NT2/D1 (cell line): ENCODE data around the gene FOSB.
A peak's percentile ranks its signal among the peaks of the same experiment; 100 is the strongest.
"Not testable (repeated sequence)": the region's sequence is repeated elsewhere in the genome, so short reads cannot be mapped to it uniquely, and the experiment has no call there.

ENCODE experiments used
- DNase-seq: peaks from one replicate; pipeline ENCODE4 v3.0.0-alpha.2; 2011; ENCODE audit warnings: low read depth, low spot score
- H3K27me3 ChIP-seq: 2 replicates; pipeline ENCODE4 v1.6.0; 2011; ENCODE audit warnings: mild to moderate bottlenecking; ENCODE audit not compliant: insufficient read length, insufficient read depth
- H3K36me3 ChIP-seq: 2 replicates; pipeline ENCODE4 v1.6.1; 2011; ENCODE audit warnings: mild to moderate bottlenecking, low read length, mixed read lengths; ENCODE audit not compliant: insufficient read depth, insufficient read length
- H3K4me1 ChIP-seq: 2 replicates; pipeline ENCODE4 v1.5.1; 2011; ENCODE audit not compliant: insufficient read depth, insufficient read length
- H3K4me3 ChIP-seq: 2 replicates; pipeline ENCODE4 v1.5.1; 2011; ENCODE audit warnings: low read depth; ENCODE audit not compliant: insufficient read length
- H3K9ac ChIP-seq: 2 replicates; pipeline ENCODE4 v1.6.0; 2011; ENCODE audit warnings: low read depth; ENCODE audit not compliant: insufficient read length
- H3K9me3 ChIP-seq: 2 replicates; pipeline ENCODE4 v1.5.1; 2011; ENCODE audit warnings: mild to moderate bottlenecking, low read length; ENCODE audit not compliant: insufficient read depth
- SUZ12 ChIP-seq: IDR thresholded peaks from 2 replicates; pipeline ENCODE4 v1.6.1; 2011; ENCODE audit not compliant: insufficient read length, insufficient read depth; ENCODE audit errors: extremely low read depth
- YY1 ChIP-seq: IDR thresholded peaks from 2 replicates; pipeline ENCODE4 v1.6.1; 2011; ENCODE audit not compliant: insufficient read length, insufficient read depth
- ZNF274 ChIP-seq: IDR thresholded peaks from 2 replicates; pipeline ENCODE4 v1.6.1; 2011; ENCODE audit warnings: mild to moderate bottlenecking, low read depth, low read length

Gene FOSB

DNA sequence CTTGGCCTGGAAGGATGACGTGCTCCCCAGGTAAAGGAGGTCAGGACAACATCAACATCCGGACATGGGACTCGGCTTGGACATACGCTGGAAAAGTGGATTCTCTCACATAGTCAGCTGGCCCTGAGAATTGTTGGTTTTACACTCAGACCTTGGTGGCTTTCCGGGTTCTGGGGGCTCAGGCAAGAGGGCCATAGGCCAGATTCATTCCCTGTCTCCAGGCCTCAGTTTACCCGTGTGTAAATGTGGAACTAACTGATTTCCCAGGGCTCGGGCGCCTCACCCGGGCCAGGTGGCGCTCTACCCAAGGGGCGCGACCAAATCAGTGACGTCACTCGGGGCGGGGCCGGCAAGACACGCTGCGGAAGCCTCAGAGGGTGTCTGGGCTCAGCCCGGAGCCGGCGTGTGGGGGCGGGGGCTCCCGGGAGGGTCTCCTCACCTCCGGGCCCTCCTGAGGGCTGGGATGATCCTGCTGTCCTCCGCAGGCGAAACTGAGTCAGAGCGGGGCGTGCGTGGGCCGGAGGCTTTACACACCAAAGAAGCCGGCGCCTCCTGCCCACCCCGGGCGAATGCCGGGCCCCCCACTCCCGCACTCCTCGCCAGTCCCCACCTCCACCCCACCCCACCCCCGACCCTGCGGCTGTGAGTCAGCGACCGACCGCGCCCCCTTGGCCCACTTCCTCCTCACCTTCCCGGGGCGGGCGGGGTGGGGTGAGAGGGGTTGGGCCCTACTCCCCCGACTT, 38.6 kb downstream of the FOSB start:
- Histone ChIP-seq H3K27me3 (no peaks in the 10 kb centered on the region), H3K36me3 (peaks cover 12% of the 10 kb centered on the region), H3K4me1 (peaks cover 5% of the 10 kb centered on the region), H3K9ac (peak overlapping the region; percentile 83), H3K9me3 (no peaks in the 10 kb centered on the region), H3K4me3 (peak overlapping the region; percentile 86)
- peak; percentile 84 for DNase-seq
- TF ChIP-seq SUZ12 (no peak), YY1 (no peak), ZNF274 (no peak)

DNA sequence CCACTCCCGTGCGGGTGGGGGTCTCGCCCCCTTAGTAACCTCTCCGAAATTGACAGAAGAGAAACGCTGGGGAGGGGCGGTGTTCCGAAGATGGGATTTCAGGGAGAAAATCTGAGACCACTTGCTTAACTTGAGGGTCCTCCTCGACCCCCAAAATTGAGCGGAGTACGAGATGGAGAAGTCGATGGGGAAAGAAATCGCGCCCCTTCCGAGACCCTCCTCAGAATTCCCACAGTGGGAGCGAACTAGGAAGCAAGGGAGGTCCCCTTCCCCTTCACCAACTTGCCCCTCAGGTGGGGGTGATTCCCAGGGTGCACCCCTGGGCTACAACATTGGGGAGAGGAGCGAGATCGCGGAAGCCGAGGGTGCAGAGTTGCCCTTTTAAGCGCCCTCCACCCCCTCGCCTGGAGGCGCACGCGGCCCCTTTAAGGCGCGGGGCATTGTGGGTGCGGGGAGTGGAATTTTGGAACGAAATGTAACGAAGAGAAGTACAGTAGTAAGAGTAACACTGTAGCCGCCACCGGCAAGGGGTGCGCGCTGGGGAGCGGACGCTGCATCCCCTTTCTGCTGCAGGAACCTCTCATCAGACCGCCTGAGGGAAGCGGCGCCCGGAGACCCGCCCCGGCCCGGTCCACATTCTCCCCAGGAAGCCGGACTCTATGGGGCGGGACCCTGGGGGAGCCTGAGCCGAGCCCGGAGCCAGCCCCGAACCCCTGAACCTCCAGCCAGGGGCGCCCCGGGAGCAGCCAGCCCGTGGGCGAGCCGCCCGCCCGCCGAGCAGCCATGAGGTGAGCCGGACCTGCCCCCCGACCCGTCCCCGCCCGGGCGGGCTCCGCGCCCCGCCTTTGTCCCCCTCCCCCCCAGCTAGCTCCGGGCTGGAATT, 39.4 kb downstream of the FOSB start, which contains the start of gene VASP:
Gene VASP (plus strand): TSS at position 491 of the 883 bp plus-strand sequence. CDS start 293 bp downstream, at position 784.
- H3K4me1 ChIP-seq, result peaks cover 5% of the 10 kb centered on the region
- H3K4me3 ChIP-seq, result peak within 1 kb of the TSS; percentile 86
- H3K9me3 ChIP-seq, result no peaks in the 10 kb centered on the region
- peaks cover 18% of the 10 kb centered on the region for H3K36me3 ChIP-seq
- no peak for TF ChIP-seq ZNF274
- no peak for TF ChIP-seq YY1
- TF ChIP-seq SUZ12, result no peak
- no peaks in the 10 kb centered on the region for H3K27me3 ChIP-seq
- H3K9ac ChIP-seq, result peak within 1 kb of the TSS; percentile 90
- peak; percentile 65 for DNase-seq

DNA sequence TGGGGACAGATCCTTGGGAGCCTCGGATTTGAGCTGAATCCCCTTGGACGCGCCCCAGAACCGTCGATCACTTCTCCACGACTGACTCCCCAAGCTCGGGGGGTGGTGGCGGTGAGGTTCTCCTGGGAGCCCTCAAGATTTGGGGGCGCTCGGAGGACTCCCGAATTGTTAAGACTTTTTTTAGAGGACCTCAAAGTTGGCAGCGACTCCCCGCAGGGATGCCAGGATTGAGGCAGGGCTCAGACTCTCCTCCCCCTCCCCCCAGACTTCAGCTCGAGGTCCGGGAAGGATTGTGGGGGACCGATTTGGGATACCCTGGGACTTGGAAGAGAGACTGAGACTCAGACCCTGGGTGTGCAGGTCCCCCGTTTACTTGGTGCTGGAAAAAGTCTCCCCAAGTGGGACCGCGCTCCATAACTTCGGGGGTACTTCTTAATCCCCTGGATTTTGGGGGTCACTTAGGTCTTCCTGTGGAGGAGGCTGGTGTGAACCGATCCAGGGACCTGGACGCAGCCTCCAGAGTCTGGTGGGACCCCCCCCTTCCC, 40.1 kb downstream of the FOSB start:
- Histone ChIP-seq H3K27me3 (no peaks in the 10 kb centered on the region), H3K4me3 (peak overlapping the region; percentile 86), H3K9ac (peak overlapping the region; percentile 90), H3K4me1 (peaks cover 5% of the 10 kb centered on the region), H3K36me3 (peaks cover 20% of the 10 kb centered on the region), H3K9me3 (no peaks in the 10 kb centered on the region)
- TF ChIP-seq ZNF274 (no peak), YY1 (no peak), SUZ12 (no peak)
- DNase-seq, result no peak

DNA sequence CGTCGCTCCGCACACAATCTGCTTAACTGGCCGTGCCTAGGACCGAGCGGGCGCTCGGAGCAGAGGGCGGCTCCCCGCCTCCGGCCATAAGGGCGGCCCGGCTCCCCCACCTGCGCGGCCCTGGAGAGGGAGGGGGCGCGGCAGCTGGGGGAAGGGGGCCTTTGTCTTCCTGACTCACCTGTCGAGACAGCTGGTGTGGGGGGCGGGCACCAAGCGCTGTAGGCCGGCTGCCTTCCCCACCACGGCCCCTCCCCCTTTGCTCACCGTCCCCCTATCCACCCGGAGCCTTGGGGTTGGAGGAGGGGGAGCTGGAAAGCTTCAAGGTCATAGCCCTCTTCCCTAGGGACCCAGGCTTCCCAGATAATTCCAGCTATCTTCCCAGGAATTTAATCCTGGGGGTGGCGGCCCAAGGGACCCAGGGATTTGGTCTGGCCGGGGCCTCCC, 40.6 kb downstream of the FOSB start:
- peak overlapping the region; percentile 90 for H3K9ac ChIP-seq
- H3K4me1 ChIP-seq, result peaks cover 5% of the 10 kb centered on the region
- H3K36me3 ChIP-seq, result peaks cover 22% of the 10 kb centered on the region
- H3K4me3 ChIP-seq, result peak overlapping the region; percentile 86
- no peaks in the 10 kb centered on the region for H3K9me3 ChIP-seq
- DNase-seq, result no peak
- TF ChIP-seq YY1 (no peak), ZNF274 (no peak), SUZ12 (no peak)
- no peaks in the 10 kb centered on the region for H3K27me3 ChIP-seq

DNA sequence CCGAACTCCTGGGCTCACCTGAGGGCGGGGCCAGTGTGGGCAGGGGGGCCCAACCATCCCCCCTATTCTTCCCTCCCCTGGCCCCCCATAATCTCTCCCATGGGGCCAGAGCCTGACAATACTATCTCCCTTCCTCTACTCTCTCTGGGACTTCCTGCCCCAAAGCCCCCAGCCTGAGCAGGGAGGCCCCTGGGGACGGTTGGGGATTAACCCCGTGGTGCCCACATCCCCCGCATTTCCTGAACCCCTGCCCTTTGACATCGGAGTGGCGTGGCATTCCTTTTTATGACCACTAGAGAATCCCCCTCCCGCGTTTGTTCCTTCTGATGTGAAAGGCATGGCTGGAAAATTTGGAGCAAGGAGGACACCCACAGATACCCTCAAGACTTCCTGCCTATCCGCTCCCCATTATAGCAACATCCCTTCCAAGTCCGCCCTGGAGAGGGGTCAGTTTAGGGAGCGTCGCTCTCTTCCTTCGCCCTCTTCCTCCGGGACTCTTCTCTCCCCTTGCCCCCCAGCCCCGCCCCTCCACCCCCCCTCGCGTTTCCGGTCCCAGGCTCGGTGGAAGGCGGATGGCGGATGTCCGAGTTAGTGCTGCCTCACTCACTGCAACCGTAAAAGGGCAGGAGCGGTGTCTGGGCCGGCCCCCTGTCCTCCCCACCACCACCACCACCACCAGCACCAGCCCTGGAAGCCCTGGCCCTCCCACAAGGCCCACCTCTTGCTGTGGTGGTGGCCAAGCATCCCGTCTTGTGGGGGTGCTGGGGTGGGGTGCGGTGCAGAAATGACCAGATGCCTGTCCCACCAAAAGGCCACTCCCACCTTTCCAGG, 41.3 kb downstream of the FOSB start:
- Histone ChIP-seq H3K36me3 (peaks cover 27% of the 10 kb centered on the region), H3K4me1 (peaks cover 5% of the 10 kb centered on the region)

DNA sequence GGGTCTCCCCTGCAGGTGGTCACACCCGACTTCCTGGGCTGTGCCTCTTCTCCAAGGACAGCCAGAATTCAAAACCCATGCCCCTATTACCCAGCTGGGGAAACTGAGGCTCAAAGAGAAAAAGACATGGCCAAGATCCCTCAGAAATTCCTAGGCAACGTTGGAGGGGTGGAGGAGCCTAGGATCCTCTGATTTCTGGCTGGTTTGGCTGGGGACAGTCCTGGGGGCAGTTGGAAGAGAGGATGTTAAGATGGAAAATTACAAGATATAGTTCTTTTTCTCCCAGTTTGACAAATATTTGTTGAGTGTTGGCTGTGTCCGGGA, 41.9 kb downstream of the FOSB start:
- peak overlapping the region; percentile 26 for H3K4me3 ChIP-seq

More for the DNA sequence above, 41.3 kb downstream of the FOSB start:
- TF ChIP-seq YY1 (no peak), SUZ12 (no peak), ZNF274 (no peak)
- peak overlapping the region; percentile 81 for H3K9ac ChIP-seq
- H3K9me3 ChIP-seq, result no peaks in the 10 kb centered on the region
- H3K27me3 ChIP-seq, result no peaks in the 10 kb centered on the region
- peak overlapping the region; percentile 86 for H3K4me3 ChIP-seq
- DNase-seq, result no peak

DNA sequence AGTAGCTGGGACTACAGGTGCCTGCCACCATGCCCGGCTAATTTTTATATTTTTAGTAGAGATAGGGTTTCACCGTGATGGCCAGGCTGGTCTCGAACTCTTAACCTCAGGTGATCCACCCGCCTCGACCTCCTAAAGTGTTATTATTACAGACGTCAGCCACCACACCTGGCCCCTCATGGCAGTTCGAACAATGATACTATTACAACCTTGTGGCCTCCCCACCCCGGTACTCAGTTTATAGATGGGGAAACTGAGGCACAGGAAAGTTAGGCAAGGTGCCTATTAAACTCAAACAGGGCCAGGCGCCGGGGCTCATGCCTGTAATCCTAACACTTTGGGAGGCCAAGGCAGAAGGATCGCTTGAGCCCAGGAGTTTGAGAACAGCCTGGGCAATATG, 42.6 kb downstream of the FOSB start:
- not testable (repeated sequence) for H3K4me1 ChIP-seq, H3K9ac ChIP-seq, H3K9me3 ChIP-seq, H3K27me3 ChIP-seq, DNase-seq, H3K4me3 ChIP-seq
- H3K36me3 ChIP-seq, result peaks cover 38% of the 10 kb centered on the region

More for the DNA sequence above, 41.9 kb downstream of the FOSB start:
- peaks cover 32% of the 10 kb centered on the region for H3K36me3 ChIP-seq
- H3K27me3 ChIP-seq, result no peaks in the 10 kb centered on the region
- no peaks in the 10 kb centered on the region for H3K9me3 ChIP-seq
- H3K9ac ChIP-seq, result peak overlapping the region; percentile 61
- DNase-seq, result no peak
- TF ChIP-seq YY1 (no peak), SUZ12 (no peak), ZNF274 (no peak)
- peaks cover 5% of the 10 kb centered on the region for H3K4me1 ChIP-seq
